K562 (cell line): ENCODE measurements around the gene SUFU.

Experiments used
- EWSR1 ChIP-seq: fragments of 450-650 bp; IDR thresholded peaks from 2 replicates; pipeline ENCODE4 v1.6.1; 2018; ENCODE audit warnings: borderline replicate concordance, mild to moderate bottlenecking, low read depth, moderate library complexity; ENCODE audit not compliant: partially characterized antibody
- EZH2 ChIP-seq: IDR thresholded peaks from 2 replicates; pipeline ENCODE4 v1.6.1; 2012; ENCODE audit warnings: low read depth, mild to moderate bottlenecking, inconsistent platforms, low read length, borderline replicate concordance
- IRF1 ChIP-seq: sonication (generic); formaldehyde crosslinking; IDR thresholded peaks from 2 replicates; pipeline ENCODE4 v1.8.0; 2022; ENCODE audit warnings: missing genetic modification reagents, mild to moderate bottlenecking, borderline replicate concordance
- PATZ1 ChIP-seq: fragments of 250-450 bp; sonication (Bioruptor Pico); IDR thresholded peaks from 2 replicates; pipeline ENCODE4 v1.5.0; 2020; ENCODE audit warnings: mild to moderate bottlenecking, borderline replicate concordance
- POLR2AphosphoS2 ChIP-seq: IDR thresholded peaks from 2 replicates; pipeline ENCODE4 v1.6.1; 2012; ENCODE audit warnings: low read length, improper control_type of control experiment
- REST ChIP-seq, 2 experiments: fragments of 450-650 bp; formaldehyde crosslinking in 1 of 2; IDR thresholded peaks; 2 replicates each; pipeline versions ENCODE4 v1.4.0 to v1.6.1; 2014 to 2020; ENCODE audit warnings: mild to moderate bottlenecking in 2 of 2, borderline replicate concordance in 1 of 2, low read depth in 1 of 2
- SP2 ChIP-seq: IDR thresholded peaks from 2 replicates; pipeline ENCODE4 v1.6.1; 2011; ENCODE audit warnings: mild to moderate bottlenecking, low read depth, low read length, moderate library complexity; ENCODE audit not compliant: poor library complexity, severe bottlenecking; ENCODE audit errors: extremely low read depth
- SREBF1 ChIP-seq: fragments of 150-350 bp; IDR thresholded peaks from 2 replicates; pipeline ENCODE4 v1.6.1; 2014; ENCODE audit warnings: antibody characterized with exemption, low read depth, low read length, borderline replicate concordance
- ZNF143 ChIP-seq: sonication (generic); formaldehyde crosslinking; IDR thresholded peaks from 2 replicates; pipeline ENCODE4 v1.9.0; 2022; ENCODE audit warnings: mild to moderate bottlenecking, missing genetic modification reagents
- ZNF324 ChIP-seq: fragments of 250-450 bp; sonication (Bioruptor Pico); IDR thresholded peaks from 2 replicates; pipeline ENCODE4 v1.4.0; 2020; ENCODE audit warnings: mild to moderate bottlenecking

- TF ChIP-seq POLR2AphosphoS2 (no peak), EZH2 (no peak), SP2 (no peak), PATZ1 (CRISPR knock-in tag) (no peak), ZNF143 (CRISPR knock-in tag) (no peak), IRF1 (CRISPR knock-in tag) (no peak), ZNF324 (no peak), REST (IDR thresholded peaks at IDR 0.05; ENCODE audit: borderline replicate concordance) (no peak), REST (CRISPR knock-in tag; IDR thresholded peaks at IDR 0.05; ENCODE audit: low read depth) (no peak), SREBF1 (no peak), EWSR1 (no peak)
Observed at GRCh38 chr10:102635377-102635776, 131.6 kb downstream of the SUFU start.
